RWPE2 (cell line): Measurements from ENCODE around the gene AUH.

Source experiments
- ATAC-seq: fragments of 200-7000 bp; cut with Tn5 transposase; 3 replicates; pipeline ENCODE4 v1.9.1; 2021; ENCODE audit warnings: low read depth
- DNase-seq: peaks from one replicate; pipeline ENCODE4 v3.0.0-alpha.2; 2020; ENCODE audit warnings: low spot score
- H3K27ac ChIP-seq: fragments of 450-650 bp; 2 replicates; pipeline ENCODE4 v1.5.1; 2017; ENCODE audit warnings: mild to moderate bottlenecking; ENCODE audit not compliant: poor library complexity, severe bottlenecking
- H3K27me3 ChIP-seq: fragments of 250-450 bp; sonication (Bioruptor Pico); 2 replicates; pipeline ENCODE4 v1.5.1; 2021; ENCODE audit warnings: mild to moderate bottlenecking, moderate library complexity; ENCODE audit not compliant: insufficient read depth, poor library complexity, severe bottlenecking
- H3K36me3 ChIP-seq: fragments of 250-450 bp; sonication (Bioruptor Pico); 2 replicates; pipeline ENCODE4 v1.5.1; 2020; ENCODE audit warnings: low read depth, mild to moderate bottlenecking, moderate library complexity
- H3K4me1 ChIP-seq: fragments of 250-450 bp; sonication (Bioruptor Pico); 2 replicates; pipeline ENCODE4 v1.5.1; 2021; ENCODE audit warnings: mild to moderate bottlenecking, moderate library complexity; ENCODE audit not compliant: insufficient read depth, poor library complexity, severe bottlenecking
- H3K4me3 ChIP-seq: fragments of 250-450 bp; sonication (Bioruptor Pico); 2 replicates; pipeline ENCODE4 v1.5.1; 2021; ENCODE audit warnings: mild to moderate bottlenecking, moderate library complexity; ENCODE audit not compliant: severe bottlenecking
- H3K9me3 ChIP-seq: fragments of 250-450 bp; sonication (Bioruptor Pico); 2 replicates; pipeline ENCODE4 v1.5.1; 2021; ENCODE audit warnings: mild to moderate bottlenecking, moderate library complexity; ENCODE audit not compliant: severe bottlenecking
- CTCF ChIP-seq: fragments of 450-650 bp; IDR thresholded peaks from one replicate; pipeline ENCODE4 v1.5.1; 2017; ENCODE audit warnings: mild to moderate bottlenecking, moderate library complexity; ENCODE audit not compliant: poor library complexity, severe bottlenecking

AUH gene

GRCh38 chr9:91178281-91179236 lies 183.2 kb downstream of the AUH start:
- DNase-seq (no peak), ATAC-seq (no peak; the same call in 2 of the 3 replicates)
- Histone ChIP-seq H3K36me3 (no peaks in the 10 kb centered on the region), H3K9me3 (no peaks in the 10 kb centered on the region), H3K4me1 (peaks cover 53% of the 10 kb centered on the region), H3K27me3 (no peaks in the 10 kb centered on the region), H3K27ac (peak overlapping the region; percentile 84), H3K4me3 (no peak overlapping the region)
- TF ChIP-seq CTCF, result no peak

GRCh38 chr9:91177661-91178280 lies 183.9 kb downstream of the AUH start:
- Histone ChIP-seq H3K27ac (peak overlapping the region; percentile 84), H3K36me3 (no peaks in the 10 kb centered on the region), H3K9me3 (no peaks in the 10 kb centered on the region), H3K4me3 (no peak overlapping the region), H3K4me1 (peaks cover 45% of the 10 kb centered on the region), H3K27me3 (no peaks in the 10 kb centered on the region)
- TF ChIP-seq CTCF, result peak; percentile 15
- DNase-seq (no peak), ATAC-seq (peak; percentile 55)

- TF ChIP-seq CTCF, result no peak
- DNase-seq, result no peak
- H3K27ac ChIP-seq, result peak overlapping the region; percentile 84
Measured at GRCh38 chr9:91177081-91177480, 184.6 kb downstream of the AUH start.

GRCh38 chr9:91176426-91176825 lies 185.3 kb downstream of the AUH start:
- H3K4me3 ChIP-seq, result no peak overlapping the region
- DNase-seq, result no peak
- no peaks in the 10 kb centered on the region for H3K27me3 ChIP-seq
- no peaks in the 10 kb centered on the region for H3K36me3 ChIP-seq
- H3K9me3 ChIP-seq, result peaks cover 4% of the 10 kb centered on the region
- TF ChIP-seq CTCF, result no peak
- H3K27ac ChIP-seq, result no peak overlapping the region
- peaks cover 35% of the 10 kb centered on the region for H3K4me1 ChIP-seq
- no peak for ATAC-seq

More at GRCh38 chr9:91177081-91177480, 184.6 kb downstream of the AUH start:
- no peaks in the 10 kb centered on the region for H3K36me3 ChIP-seq
- no peaks in the 10 kb centered on the region for H3K27me3 ChIP-seq
- H3K9me3 ChIP-seq, result peaks cover 3% of the 10 kb centered on the region
- no peak overlapping the region for H3K4me3 ChIP-seq
- peaks cover 38% of the 10 kb centered on the region for H3K4me1 ChIP-seq
- ATAC-seq, result no peak
